ENCODE results near the gene ALB. TPM values are rescaled to one million over a fixed set of nuclear protein-coding genes. Genes with fewer than 3 reads are reported as not detected.

ALB gene
- 0.65 TPM in 1 of 2 replicates, not detected in the other for total RNA-seq

GRCh38 chr4:73404042-73404441, at the start of gene ALB:
Gene ALB (plus strand): TSS chr4:73404287. CDS start chr4:73404328, 41 bp downstream.

GRCh38 chr4:73435984-73436383, 31.9 kb downstream of the ALB start, which contains the start of gene AFP:
Gene AFP (plus strand): TSS chr4:73436221. CDS start chr4:73436263, 42 bp downstream.

Other genes starting within 250 kb of the ALB start
- 32.2 and 32.9 TPM in 2 replicates for gene ANKRD17, start 145.5 kb upstream of the ALB start, total RNA-seq
- 0.56 TPM in 1 of 2 replicates, not detected in the other for gene AFP, start 31.9 kb downstream of the ALB start, total RNA-seq
- gene AFM, start 77.5 kb downstream of the ALB start, total RNA-seq = not detected in 2 replicates
- 5.4 and 6.4 TPM in 2 replicates for gene RASSF6, start 216.1 kb downstream of the ALB start, total RNA-seq